Measurements from ENCODE around the gene CASK. TPM values are rescaled to one million over a fixed set of nuclear protein-coding genes. Genes with fewer than 3 reads are reported as not detected.
"Not testable (repeated sequence)": the region's sequence is repeated elsewhere in the genome, so short reads cannot be mapped to it uniquely, and the experiment has no call there.

CASK gene
- total RNA-seq, 1 donor from 2014 or later, result 23.0 TPM

DNA sequence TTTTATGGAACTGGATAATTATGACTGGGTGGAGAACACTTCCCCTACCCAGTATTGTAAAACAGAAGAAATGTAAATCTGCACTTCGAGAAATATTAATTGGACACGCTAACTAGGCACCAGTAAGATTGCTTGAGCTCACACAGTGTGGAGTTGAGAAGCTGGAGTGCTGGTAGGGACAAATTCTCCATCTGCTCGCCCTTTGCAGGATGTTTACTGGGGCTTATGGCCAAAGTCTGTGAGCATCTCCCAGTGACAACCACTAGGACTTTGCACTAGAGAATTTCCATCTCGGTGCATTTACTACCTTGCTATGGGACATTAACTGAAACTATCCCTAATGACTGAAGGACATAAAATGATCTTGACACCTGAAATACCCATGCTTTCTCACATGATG, 268.3 kb downstream of the CASK start:
- Mint-ChIP-seq H3K4me1 (peaks cover 9% of the 10 kb centered on the region), H3K4me3 (no peak overlapping the region), H3K27me3 (no peaks in the 10 kb centered on the region), H3K9me3 (no peaks in the 10 kb centered on the region), H3K27ac (no peak overlapping the region), H3K36me3 (ENCODE audit: low read depth) (peaks cover 67% of the 10 kb centered on the region)
- ChIA-PET CTCF (no interaction called here), POLR2A (no interaction called here)
- TF ChIP-seq CTCF (IDR thresholded peaks at IDR 0.05), result no peak
- intact Hi-C loops (cut with micrococcal nuclease), result no loop called here
- no peak for DNase-seq
- no peak for ATAC-seq (ENCODE audit: low read depth)

DNA sequence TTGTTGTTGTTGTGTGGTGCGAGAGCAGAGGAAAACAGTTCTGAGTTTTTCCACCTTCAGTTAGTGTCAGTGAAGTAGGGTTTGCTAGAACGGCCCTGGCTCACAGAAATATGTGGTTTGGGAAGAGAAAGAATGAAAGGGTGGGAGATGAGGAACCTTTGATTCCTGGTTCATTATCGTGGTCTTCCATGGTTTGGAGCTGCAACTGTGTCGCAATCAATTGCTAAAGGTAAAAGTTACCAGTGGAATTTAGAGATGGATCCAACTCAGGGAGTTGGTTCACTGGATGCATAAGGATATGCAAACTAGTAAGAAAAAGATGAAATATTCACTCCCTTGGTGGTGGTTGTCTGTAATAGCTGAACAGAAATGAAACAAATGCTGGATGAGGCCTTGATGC, 270.2 kb downstream of the CASK start:
- Mint-ChIP-seq H3K27me3 (no peaks in the 10 kb centered on the region), H3K4me3 (no peak overlapping the region), H3K9me3 (peaks cover 8% of the 10 kb centered on the region), H3K4me1 (peaks cover 9% of the 10 kb centered on the region), H3K27ac (no peak overlapping the region), H3K36me3 (ENCODE audit: low read depth) (peaks cover 64% of the 10 kb centered on the region)
- ATAC-seq (ENCODE audit: low read depth), result no peak
- no peak for TF ChIP-seq CTCF (IDR thresholded peaks at IDR 0.05)
- POLR2A ChIA-PET, result no interaction called here
- no peak for DNase-seq
- CTCF ChIA-PET, result no interaction called here
- intact Hi-C loops (cut with micrococcal nuclease), result no loop called here

- peaks cover 36% of the 10 kb centered on the region for H3K36me3 Mint-ChIP-seq (ENCODE audit: low read depth)
- H3K4me1 Mint-ChIP-seq, result not testable (repeated sequence)
Observed at GRCh38 chrX:41646201-41646600, 277.2 kb downstream of the CASK start.

GRCh38 chrX:41634284-41634683, 289.1 kb downstream of the CASK start:
- no peak overlapping the region for H3K27ac Mint-ChIP-seq
- CTCF ChIA-PET, result no interaction called here
- ATAC-seq (ENCODE audit: low read depth), result no peak
- peaks cover 22% of the 10 kb centered on the region for H3K36me3 Mint-ChIP-seq (ENCODE audit: low read depth)
- no peak overlapping the region for H3K4me3 Mint-ChIP-seq
- DNase-seq, result no peak
- no peaks in the 10 kb centered on the region for H3K27me3 Mint-ChIP-seq
- no peak for TF ChIP-seq CTCF (IDR thresholded peaks at IDR 0.05)
- H3K4me1 Mint-ChIP-seq, result peaks cover 6% of the 10 kb centered on the region
- POLR2A ChIA-PET, result no interaction called here
- H3K9me3 Mint-ChIP-seq, result peaks cover 2% of the 10 kb centered on the region
- intact Hi-C loops (cut with micrococcal nuclease), result no loop called here

More at GRCh38 chrX:41646201-41646600, 277.2 kb downstream of the CASK start:
- intact Hi-C loops (cut with micrococcal nuclease); CTCF ChIA-PET; H3K27ac Mint-ChIP-seq; DNase-seq; POLR2A ChIA-PET; H3K4me3 Mint-ChIP-seq; ATAC-seq (ENCODE audit: low read depth); H3K27me3 Mint-ChIP-seq: not testable (repeated sequence)
- peaks cover 16% of the 10 kb centered on the region for H3K9me3 Mint-ChIP-seq

- H3K4me3 Mint-ChIP-seq, result no peak overlapping the region
Observed at GRCh38 chrX:41630091-41630490, 293.3 kb downstream of the CASK start.

More at GRCh38 chrX:41630091-41630490, 293.3 kb downstream of the CASK start:
- peaks cover 18% of the 10 kb centered on the region for H3K36me3 Mint-ChIP-seq (ENCODE audit: low read depth)
- no peak overlapping the region for H3K27ac Mint-ChIP-seq
- ATAC-seq (ENCODE audit: low read depth) (no peak), DNase-seq (no peak)
- no peaks in the 10 kb centered on the region for H3K27me3 Mint-ChIP-seq
- peaks cover 6% of the 10 kb centered on the region for H3K4me1 Mint-ChIP-seq
- ChIA-PET CTCF (no interaction called here), POLR2A (interaction anchor here (0.5 kb wide), 1 partner anchor 74 kb away, joined by 5 read pairs; no protein-coding TSS in a partner anchor)
- intact Hi-C loops (cut with micrococcal nuclease), result no loop called here
- TF ChIP-seq CTCF (IDR thresholded peaks at IDR 0.05), result no peak
- no peaks in the 10 kb centered on the region for H3K9me3 Mint-ChIP-seq
